Endodermal cell (in vitro differentiated cells): ENCODE data around the gene XAB2. TPM values are rescaled to one million over a fixed set of nuclear protein-coding genes. Genes with fewer than 3 reads are reported as not detected.

ENCODE experiments used
- DNase-seq: peaks from one replicate; pipeline ENCODE4 v3.0.0-alpha.2; 2017
- H3K27ac ChIP-seq: 2 replicates; pipeline ENCODE4 v1.5.1; 2013; ENCODE audit warnings: mild to moderate bottlenecking, low read depth, low read length, moderate library complexity
- H3K27me3 ChIP-seq: 2 replicates; pipeline ENCODE4 v1.6.1; 2013; ENCODE audit warnings: mild to moderate bottlenecking, low read length, moderate library complexity; ENCODE audit not compliant: insufficient read depth, control insufficient read depth, poor library complexity, severe bottlenecking
- H3K36me3 ChIP-seq: 2 replicates; pipeline ENCODE4 v1.7.0; 2013; ENCODE audit warnings: mild to moderate bottlenecking, low read length, moderate library complexity; ENCODE audit not compliant: control insufficient read depth, insufficient read depth
- H3K4me1 ChIP-seq: one replicate; pipeline ENCODE4 v1.7.0; 2013; ENCODE audit warnings: low read length; ENCODE audit not compliant: control insufficient read depth, insufficient read depth
- H3K4me3 ChIP-seq: 2 replicates; pipeline ENCODE4 v1.5.1; 2013; ENCODE audit warnings: mild to moderate bottlenecking, low read length, moderate library complexity
- H3K9ac ChIP-seq: 2 replicates; pipeline ENCODE4 v1.6.1; 2013; ENCODE audit warnings: mild to moderate bottlenecking, low read length, moderate library complexity; ENCODE audit not compliant: poor library complexity, severe bottlenecking; ENCODE audit errors: extremely low read depth
- H3K9me3 ChIP-seq: 2 replicates; pipeline ENCODE4 v1.6.1; 2013; ENCODE audit warnings: mild to moderate bottlenecking, low read length, moderate library complexity; ENCODE audit not compliant: control insufficient read depth
- H3K27ac Mint-ChIP-seq: 2 replicates; pipeline ENCODE4 v1.8.0; 2020; ENCODE audit warnings: mixed read lengths
- H3K27me3 Mint-ChIP-seq: 2 replicates; pipeline ENCODE4 v1.8.0; 2021; ENCODE audit warnings: mild to moderate bottlenecking, mixed read lengths; ENCODE audit not compliant: insufficient read depth
- H3K36me3 Mint-ChIP-seq: 2 replicates; pipeline ENCODE4 v1.8.0; 2020; ENCODE audit warnings: low read depth, mixed read lengths
- H3K4me1 Mint-ChIP-seq: 2 replicates; pipeline ENCODE4 v1.8.0; 2020; ENCODE audit warnings: mixed read lengths
- H3K4me3 Mint-ChIP-seq: 2 replicates; pipeline ENCODE4 v1.8.0; 2020; ENCODE audit warnings: mild to moderate bottlenecking, moderate library complexity, mixed read lengths
- H3K9me3 Mint-ChIP-seq: 2 replicates; pipeline ENCODE4 v1.8.0; 2020; ENCODE audit warnings: mild to moderate bottlenecking, mixed read lengths
- WGBS, 2 experiments: methylation state at CpG; one replicate each; pipeline versions ENCODE4 v1.1.5 to v1.1.7; 2013; ENCODE audit warnings: missing lambda C conversion rate in 2 of 2, mixed read lengths in 1 of 2; ENCODE audit not compliant: insufficient coverage in 1 of 2, insufficient read length in 1 of 2; 5-methylcytosine and 5-hydroxymethylcytosine counted together
- total RNA-seq, 2 donors: library from RNA; stranded (reverse); fragmentation: NEBNext Ultra II Directional in 1 of 2; extraction: Animal tissue kit (Norgen Biotek cat#: 25700) in 1 of 2; gene quantifications; 2 replicates in 1 of 2; 3 replicates in 1 of 2; pipeline ENCODE4 v1.2.1, GENCODE V29; 2021
- TF ChIP-seq, protein P1 (sequence below): fragments of 200-600 bp; sonication (generic); conservative IDR thresholded peaks from 2 replicates; pipeline ENCODE4 v1.5.0; 2021; ENCODE audit warnings: antibody characterized with exemption, mild to moderate bottlenecking

XAB2 gene
- total RNA-seq, 2 donors from 2014 or later: 44.3 to 46.6 TPM

DNA sequence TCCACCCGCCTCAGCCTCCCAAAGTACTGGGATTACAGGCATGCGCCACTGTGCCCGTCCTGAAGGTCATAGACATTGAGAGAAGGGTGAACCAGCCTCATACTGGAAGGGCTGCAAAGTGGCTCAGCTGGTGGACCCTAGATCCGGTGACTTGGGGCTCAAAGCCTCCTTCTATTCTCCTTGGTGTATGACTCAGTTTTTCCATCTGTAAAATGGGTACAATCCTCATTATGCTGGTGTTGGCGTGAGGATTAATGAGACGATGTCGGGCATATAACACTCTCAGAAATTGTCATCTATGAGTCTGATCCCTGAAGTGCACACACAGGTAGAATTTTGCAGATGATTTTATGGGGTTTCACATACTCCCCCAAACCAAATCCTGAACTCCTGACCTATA lies 39.5 kb downstream of the XAB2 start:
- H3K27me3 Mint-ChIP-seq: peaks cover 27% of the 10 kb centered on the region
- WGBS, 2 experiments: 91 to 94% methylated on average over 7 of the region's 7 CpGs
- H3K4me3 Mint-ChIP-seq: no peak overlapping the region
- TF ChIP-seq, protein P1, sequence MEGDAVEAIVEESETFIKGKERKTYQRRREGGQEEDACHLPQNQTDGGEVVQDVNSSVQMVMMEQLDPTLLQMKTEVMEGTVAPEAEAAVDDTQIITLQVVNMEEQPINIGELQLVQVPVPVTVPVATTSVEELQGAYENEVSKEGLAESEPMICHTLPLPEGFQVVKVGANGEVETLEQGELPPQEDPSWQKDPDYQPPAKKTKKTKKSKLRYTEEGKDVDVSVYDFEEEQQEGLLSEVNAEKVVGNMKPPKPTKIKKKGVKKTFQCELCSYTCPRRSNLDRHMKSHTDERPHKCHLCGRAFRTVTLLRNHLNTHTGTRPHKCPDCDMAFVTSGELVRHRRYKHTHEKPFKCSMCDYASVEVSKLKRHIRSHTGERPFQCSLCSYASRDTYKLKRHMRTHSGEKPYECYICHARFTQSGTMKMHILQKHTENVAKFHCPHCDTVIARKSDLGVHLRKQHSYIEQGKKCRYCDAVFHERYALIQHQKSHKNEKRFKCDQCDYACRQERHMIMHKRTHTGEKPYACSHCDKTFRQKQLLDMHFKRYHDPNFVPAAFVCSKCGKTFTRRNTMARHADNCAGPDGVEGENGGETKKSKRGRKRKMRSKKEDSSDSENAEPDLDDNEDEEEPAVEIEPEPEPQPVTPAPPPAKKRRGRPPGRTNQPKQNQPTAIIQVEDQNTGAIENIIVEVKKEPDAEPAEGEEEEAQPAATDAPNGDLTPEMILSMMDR: no peak
- H3K36me3 ChIP-seq: no peaks in the 10 kb centered on the region
- H3K4me1 Mint-ChIP-seq: no peaks in the 10 kb centered on the region
- no peak overlapping the region for H3K4me3 ChIP-seq
- H3K27ac Mint-ChIP-seq: no peak overlapping the region
- no peaks in the 10 kb centered on the region for H3K27me3 ChIP-seq
- H3K9me3 Mint-ChIP-seq: no peaks in the 10 kb centered on the region
- no peaks in the 10 kb centered on the region for H3K4me1 ChIP-seq
- H3K9ac ChIP-seq: no peak overlapping the region
- H3K36me3 Mint-ChIP-seq: no peaks in the 10 kb centered on the region
- no peak overlapping the region for H3K27ac ChIP-seq
- DNase-seq: no peak
- no peaks in the 10 kb centered on the region for H3K9me3 ChIP-seq

DNA sequence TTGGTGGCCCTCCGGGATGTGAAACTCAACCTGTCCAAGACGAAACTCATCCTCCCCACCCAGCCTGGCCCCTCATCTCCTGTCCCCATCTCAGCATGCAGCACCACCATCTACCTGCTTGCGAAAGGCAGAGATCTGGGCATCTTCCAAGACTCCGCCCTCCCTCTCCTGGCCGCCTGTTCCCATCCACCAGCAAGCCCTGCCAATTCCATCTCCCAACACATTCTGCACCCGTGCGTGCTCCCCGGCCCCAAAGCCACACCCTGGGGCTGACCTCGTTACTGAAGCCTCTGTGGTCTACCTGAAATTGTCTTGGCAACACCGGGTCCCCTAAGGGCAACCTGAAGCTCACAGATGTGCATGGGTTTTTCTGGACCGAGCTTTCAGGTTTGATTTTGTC lies 46.9 kb downstream of the XAB2 start:
- H3K4me1 ChIP-seq: no peaks in the 10 kb centered on the region
- no peak overlapping the region for H3K27ac Mint-ChIP-seq
- 78 to 82% methylated on average over 5 to 11 of the region's 11 CpGs for WGBS, 2 experiments

DNA sequence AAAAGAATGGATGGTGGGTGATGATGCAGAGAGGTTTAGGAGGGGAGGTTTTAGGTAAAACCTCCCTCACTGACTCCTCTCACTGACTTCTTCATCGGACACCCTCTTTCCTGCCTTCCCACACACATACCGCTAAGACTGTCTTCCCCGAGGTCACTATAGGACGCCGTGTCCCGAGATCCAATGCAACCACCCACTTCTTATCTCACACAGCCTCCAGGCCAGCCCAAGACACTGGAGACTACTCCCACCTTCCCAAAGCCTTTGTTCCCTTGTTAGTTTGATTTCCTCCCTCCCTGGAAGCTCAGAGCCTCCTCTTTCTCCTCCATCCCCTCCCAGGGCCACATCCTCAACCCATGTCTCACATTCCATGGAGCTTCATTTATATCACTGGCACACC lies 50.2 kb downstream of the XAB2 start:
- DNase-seq: no peak
- Histone ChIP-seq H3K4me3 (no peak overlapping the region), H3K4me1 (no peaks in the 10 kb centered on the region), H3K27ac (no peak overlapping the region), H3K9ac (no peak overlapping the region), H3K36me3 (no peaks in the 10 kb centered on the region), H3K9me3 (no peaks in the 10 kb centered on the region), H3K27me3 (peaks cover 16% of the 10 kb centered on the region)
- no peaks in the 10 kb centered on the region for H3K36me3 Mint-ChIP-seq
- H3K4me3 Mint-ChIP-seq: no peak overlapping the region
- H3K27me3 Mint-ChIP-seq: peaks cover 32% of the 10 kb centered on the region
- TF ChIP-seq, protein P1: no peak
- H3K4me1 Mint-ChIP-seq: no peaks in the 10 kb centered on the region
- H3K9me3 Mint-ChIP-seq: no peaks in the 10 kb centered on the region
- no peak overlapping the region for H3K27ac Mint-ChIP-seq
- 76 to 82% methylated on average over 3 to 6 of the region's 6 CpGs for WGBS, 2 experiments

More for the DNA sequence above, 46.9 kb downstream of the XAB2 start:
- no peaks in the 10 kb centered on the region for H3K4me1 Mint-ChIP-seq
- H3K9me3 ChIP-seq: no peaks in the 10 kb centered on the region
- TF ChIP-seq, protein P1: no peak
- H3K4me3 ChIP-seq: no peak overlapping the region
- H3K9ac ChIP-seq: no peak overlapping the region
- H3K36me3 Mint-ChIP-seq: no peaks in the 10 kb centered on the region
- DNase-seq: no peak
- H3K27me3 Mint-ChIP-seq: peaks cover 33% of the 10 kb centered on the region
- no peak overlapping the region for H3K27ac ChIP-seq
- H3K4me3 Mint-ChIP-seq: no peak overlapping the region
- no peaks in the 10 kb centered on the region for H3K9me3 Mint-ChIP-seq
- peaks cover 9% of the 10 kb centered on the region for H3K27me3 ChIP-seq
- H3K36me3 ChIP-seq: no peaks in the 10 kb centered on the region
